GM23338 (cell line): ENCODE results near the gene RAB3IL1. TPM values are rescaled to one million over a fixed set of nuclear protein-coding genes. Genes with fewer than 3 reads are reported as not detected.

Experiments used
- ATAC-seq: fragments of 200-7000 bp; cut with Tn5 transposase; 3 replicates; pipeline ENCODE4 v1.9.1; 2020
- DNase-seq: peaks from one replicate; pipeline ENCODE4 v3.0.0-alpha.2; 2015; ENCODE audit warnings: low spot score
- H2AFZ ChIP-seq: fragments of 200-600 bp; sonication (generic); 2 replicates; pipeline ENCODE4 v1.8.0; 2016; ENCODE audit warnings: antibody characterized with exemption, mild to moderate bottlenecking, moderate library complexity
- H3F3A ChIP-seq: fragments of 200-600 bp; sonication (generic); replicated peaks from 2 replicates; pipeline ENCODE4 v1.8.0; 2017; ENCODE audit warnings: antibody characterized with exemption, mixed run types, low read depth
- H3K27ac ChIP-seq: fragments of 200-600 bp; sonication (generic); 2 replicates; pipeline ENCODE4 v1.6.1; 2016; ENCODE audit warnings: low read depth
- H3K27me3 ChIP-seq: fragments of 200-600 bp; sonication (generic); 2 replicates; pipeline ENCODE4 v1.8.0; 2016; ENCODE audit warnings: mild to moderate bottlenecking, mixed run types, moderate library complexity; ENCODE audit not compliant: insufficient read depth
- H3K36me3 ChIP-seq: fragments of 200-600 bp; sonication (generic); 2 replicates; pipeline ENCODE4 v1.8.0; 2016; ENCODE audit warnings: mild to moderate bottlenecking; ENCODE audit not compliant: insufficient read depth
- H3K4me1 ChIP-seq: fragments of 200-600 bp; sonication (generic); 2 replicates; pipeline ENCODE4 v1.8.0; 2016; ENCODE audit warnings: mild to moderate bottlenecking, moderate library complexity; ENCODE audit not compliant: insufficient read depth
- H3K4me2 ChIP-seq: fragments of 200-600 bp; sonication (generic); 2 replicates; pipeline ENCODE4 v1.7.1; 2017; ENCODE audit warnings: mixed run types
- H3K4me3 ChIP-seq: fragments of 200-600 bp; sonication (generic); 2 replicates; pipeline ENCODE4 v1.6.1; 2016; ENCODE audit warnings: mixed run types
- H3K79me2 ChIP-seq: fragments of 200-600 bp; sonication (generic); replicated peaks from 2 replicates; pipeline ENCODE4 v1.8.0; 2017; ENCODE audit warnings: mild to moderate bottlenecking; ENCODE audit not compliant: insufficient read depth
- H3K9me2 ChIP-seq: fragments of 200-600 bp; sonication (generic); 2 replicates; pipeline ENCODE4 v1.8.0; 2017; ENCODE audit not compliant: insufficient read depth
- H4K20me1 ChIP-seq: fragments of 200-600 bp; sonication (generic); replicated peaks from 2 replicates; pipeline ENCODE4 v1.8.0; 2017; ENCODE audit warnings: mild to moderate bottlenecking; ENCODE audit not compliant: insufficient read depth
- H3K27ac Mint-ChIP-seq: 2 replicates; pipeline ENCODE4 v1.8.0; 2020; ENCODE audit warnings: inconsistent platforms, mild to moderate bottlenecking, moderate library complexity, mixed read lengths
- H3K27me3 Mint-ChIP-seq: 3 replicates; pipeline ENCODE4 v1.8.0; 2022; ENCODE audit warnings: low read depth, mild to moderate bottlenecking, moderate library complexity, mixed read lengths, inconsistent platforms; ENCODE audit not compliant: insufficient read depth, poor library complexity
- H3K36me3 Mint-ChIP-seq: 3 replicates; pipeline ENCODE4 v1.8.0; 2021; ENCODE audit warnings: low read depth, mild to moderate bottlenecking, inconsistent platforms, moderate library complexity, mixed read lengths
- H3K4me1 Mint-ChIP-seq: 3 replicates; pipeline ENCODE4 v1.8.0; 2020; ENCODE audit warnings: mild to moderate bottlenecking, inconsistent platforms, mixed read lengths
- H3K4me3 Mint-ChIP-seq: 3 replicates; pipeline ENCODE4 v1.8.0; 2021; ENCODE audit warnings: moderate library complexity, mild to moderate bottlenecking, inconsistent platforms, mixed read lengths
- H3K9me3 Mint-ChIP-seq: 3 replicates; pipeline ENCODE4 v1.8.0; 2020; ENCODE audit warnings: moderate library complexity, mild to moderate bottlenecking, inconsistent platforms, mixed read lengths
- EZH2phosphoT487 ChIP-seq: fragments of 200-600 bp; sonication (generic); IDR thresholded peaks from one replicate; pipeline ENCODE4 v1.8.1; 2018; ENCODE audit warnings: antibody characterized with exemption; ENCODE audit not compliant: unreplicated experiment
- ZNF114 ChIP-seq: fragments of 250-450 bp; sonication (Bioruptor Pico); IDR thresholded peaks from 2 replicates; pipeline ENCODE4 v1.5.0; 2020; ENCODE audit warnings: mild to moderate bottlenecking, moderate library complexity
- polyA plus RNA-seq: library from polyadenylated mRNA; unstranded; fragments of >200 nt; fragmentation: Nextera tagmentation; extraction: Ambion mirVana; gene quantifications from 2 replicates; pipeline ENCODE4 v1.2.1, GENCODE V29; 2016
- total RNA-seq: library from RNA; depleted of rRNA; stranded (reverse); fragments of >200 nt; shearing (Covaris generic); gene quantifications from 2 replicates; pipeline ENCODE4 v1.2.3, GENCODE V29; 2014
- TF ChIP-seq, protein P1 (sequence below): fragments of 250-450 bp; sonication (Bioruptor Pico); IDR thresholded peaks from 2 replicates; pipeline ENCODE4 v1.5.0; 2020; ENCODE audit warnings: mild to moderate bottlenecking, moderate library complexity
- TF ChIP-seq, protein P2 (sequence below): IDR thresholded peaks from one replicate; pipeline ENCODE4 v1.6.1; 2018; ENCODE audit warnings: antibody characterized with exemption; ENCODE audit not compliant: unreplicated experiment

Gene RAB3IL1
- total and polyA plus RNA-seq, 2 experiments from 2014 or later = 2.7 to 3.4 TPM

DNA sequence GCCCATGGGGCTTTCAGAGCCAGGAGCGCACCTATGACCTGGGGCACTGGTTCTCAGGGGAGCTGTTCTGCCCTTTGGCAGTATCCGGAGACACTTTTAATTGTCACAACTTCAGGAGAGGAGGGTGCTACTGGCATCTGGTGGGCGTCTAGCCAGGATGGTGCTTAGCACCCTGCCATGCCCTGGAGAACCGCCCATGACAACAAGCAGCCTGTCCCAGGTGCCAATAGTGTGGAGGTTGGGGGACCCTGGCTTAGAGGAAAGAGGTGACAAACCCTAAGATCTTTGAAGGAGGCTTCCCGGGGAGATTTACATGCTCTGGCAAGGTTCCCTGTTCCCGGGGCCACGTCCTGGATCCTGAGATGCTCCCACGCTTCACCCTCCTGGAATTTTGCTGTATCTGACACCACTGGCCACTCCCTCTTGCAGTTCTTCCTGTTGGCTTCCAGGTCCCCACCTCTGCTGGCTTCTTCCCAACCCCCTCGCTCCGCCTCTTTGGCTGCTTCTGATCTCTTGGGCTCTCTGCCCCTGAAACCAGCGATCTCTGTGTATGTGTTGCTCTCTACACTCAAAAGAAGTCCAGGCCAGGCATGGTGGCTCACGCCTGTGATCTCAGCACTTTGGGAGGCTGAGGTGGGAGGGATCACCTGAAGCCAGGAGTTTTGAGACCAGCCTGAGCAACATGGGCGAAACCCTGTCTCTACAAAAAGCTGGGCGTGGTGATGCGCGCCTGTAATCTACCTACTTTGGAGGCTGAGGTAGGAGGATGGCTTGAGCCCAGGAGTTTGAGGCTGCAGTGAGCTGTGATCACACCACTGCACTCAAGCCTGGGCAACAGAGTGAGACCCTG lies 57.1 kb downstream of the RAB3IL1 start:
- Histone ChIP-seq H3K27me3 (no peaks in the 10 kb centered on the region), H3K9me2 (no peaks in the 10 kb centered on the region), H3K27ac (no peak overlapping the region), H3K4me2 (no peak overlapping the region), H3K36me3 (peaks cover 45% of the 10 kb centered on the region), H4K20me1 (peaks cover 9% of the 10 kb centered on the region), H3K4me1 (no peaks in the 10 kb centered on the region), H3K79me2 (0 out of 2 replicates have a peak, but pooled peaks cover 3% of the 10 kb centered on the region), H3K4me3 (no peak overlapping the region), H2AFZ (no peak overlapping the region), H3F3A (peaks cover 3% of the 10 kb centered on the region; the same call in 1 of the 2 replicates)
- no peak overlapping the region for H3K4me3 Mint-ChIP-seq
- H3K36me3 Mint-ChIP-seq = peaks cover 86% of the 10 kb centered on the region
- H3K27me3 Mint-ChIP-seq = no peaks in the 10 kb centered on the region
- no peaks in the 10 kb centered on the region; the same call in 1 of the 3 replicates for H3K4me1 Mint-ChIP-seq
- no peak overlapping the region for H3K27ac Mint-ChIP-seq
- no peak for DNase-seq
- no peaks in the 10 kb centered on the region; the same call in 2 of the 3 replicates for H3K9me3 Mint-ChIP-seq
- TF ChIP-seq, protein P1, sequence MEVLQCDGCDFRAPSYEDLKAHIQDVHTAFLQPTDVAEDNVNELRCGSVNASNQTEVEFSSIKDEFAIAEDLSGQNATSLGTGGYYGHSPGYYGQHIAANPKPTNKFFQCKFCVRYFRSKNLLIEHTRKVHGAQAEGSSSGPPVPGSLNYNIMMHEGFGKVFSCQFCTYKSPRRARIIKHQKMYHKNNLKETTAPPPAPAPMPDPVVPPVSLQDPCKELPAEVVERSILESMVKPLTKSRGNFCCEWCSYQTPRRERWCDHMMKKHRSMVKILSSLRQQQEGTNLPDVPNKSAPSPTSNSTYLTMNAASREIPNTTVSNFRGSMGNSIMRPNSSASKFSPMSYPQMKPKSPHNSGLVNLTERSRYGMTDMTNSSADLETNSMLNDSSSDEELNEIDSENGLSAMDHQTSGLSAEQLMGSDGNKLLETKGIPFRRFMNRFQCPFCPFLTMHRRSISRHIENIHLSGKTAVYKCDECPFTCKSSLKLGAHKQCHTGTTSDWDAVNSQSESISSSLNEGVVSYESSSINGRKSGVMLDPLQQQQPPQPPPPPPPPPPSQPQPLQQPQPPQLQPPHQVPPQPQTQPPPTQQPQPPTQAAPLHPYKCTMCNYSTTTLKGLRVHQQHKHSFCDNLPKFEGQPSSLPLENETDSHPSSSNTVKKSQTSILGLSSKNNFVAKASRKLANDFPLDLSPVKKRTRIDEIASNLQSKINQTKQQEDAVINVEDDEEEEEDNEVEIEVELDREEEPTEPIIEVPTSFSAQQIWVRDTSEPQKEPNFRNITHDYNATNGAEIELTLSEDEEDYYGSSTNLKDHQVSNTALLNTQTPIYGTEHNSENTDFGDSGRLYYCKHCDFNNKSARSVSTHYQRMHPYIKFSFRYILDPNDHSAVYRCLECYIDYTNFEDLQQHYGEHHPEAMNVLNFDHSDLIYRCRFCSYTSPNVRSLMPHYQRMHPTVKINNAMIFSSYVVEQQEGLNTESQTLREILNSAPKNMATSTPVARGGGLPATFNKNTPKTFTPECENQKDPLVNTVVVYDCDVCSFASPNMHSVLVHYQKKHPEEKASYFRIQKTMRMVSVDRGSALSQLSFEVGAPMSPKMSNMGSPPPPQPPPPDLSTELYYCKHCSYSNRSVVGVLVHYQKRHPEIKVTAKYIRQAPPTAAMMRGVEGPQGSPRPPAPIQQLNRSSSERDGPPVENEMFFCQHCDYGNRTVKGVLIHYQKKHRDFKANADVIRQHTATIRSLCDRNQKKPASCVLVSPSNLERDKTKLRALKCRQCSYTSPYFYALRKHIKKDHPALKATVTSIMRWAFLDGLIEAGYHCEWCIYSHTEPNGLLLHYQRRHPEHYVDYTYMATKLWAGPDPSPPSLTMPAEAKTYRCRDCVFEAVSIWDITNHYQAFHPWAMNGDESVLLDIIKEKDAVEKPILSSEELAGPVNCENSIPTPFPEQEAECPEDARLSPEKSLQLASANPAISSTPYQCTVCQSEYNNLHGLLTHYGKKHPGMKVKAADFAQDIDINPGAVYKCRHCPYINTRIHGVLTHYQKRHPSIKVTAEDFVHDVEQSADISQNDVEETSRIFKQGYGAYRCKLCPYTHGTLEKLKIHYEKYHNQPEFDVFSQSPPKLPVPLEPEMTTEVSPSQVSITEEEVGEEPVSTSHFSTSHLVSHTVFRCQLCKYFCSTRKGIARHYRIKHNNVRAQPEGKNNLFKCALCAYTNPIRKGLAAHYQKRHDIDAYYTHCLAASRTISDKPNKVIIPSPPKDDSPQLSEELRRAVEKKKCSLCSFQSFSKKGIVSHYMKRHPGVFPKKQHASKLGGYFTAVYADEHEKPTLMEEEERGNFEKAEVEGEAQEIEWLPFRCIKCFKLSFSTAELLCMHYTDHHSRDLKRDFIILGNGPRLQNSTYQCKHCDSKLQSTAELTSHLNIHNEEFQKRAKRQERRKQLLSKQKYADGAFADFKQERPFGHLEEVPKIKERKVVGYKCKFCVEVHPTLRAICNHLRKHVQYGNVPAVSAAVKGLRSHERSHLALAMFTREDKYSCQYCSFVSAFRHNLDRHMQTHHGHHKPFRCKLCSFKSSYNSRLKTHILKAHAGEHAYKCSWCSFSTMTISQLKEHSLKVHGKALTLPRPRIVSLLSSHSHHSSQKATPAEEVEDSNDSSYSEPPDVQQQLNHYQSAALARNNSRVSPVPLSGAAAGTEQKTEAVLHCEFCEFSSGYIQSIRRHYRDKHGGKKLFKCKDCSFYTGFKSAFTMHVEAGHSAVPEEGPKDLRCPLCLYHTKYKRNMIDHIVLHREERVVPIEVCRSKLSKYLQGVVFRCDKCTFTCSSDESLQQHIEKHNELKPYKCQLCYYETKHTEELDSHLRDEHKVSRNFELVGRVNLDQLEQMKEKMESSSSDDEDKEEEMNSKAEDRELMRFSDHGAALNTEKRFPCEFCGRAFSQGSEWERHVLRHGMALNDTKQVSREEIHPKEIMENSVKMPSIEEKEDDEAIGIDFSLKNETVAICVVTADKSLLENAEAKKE (CRISPR knock-in tag) = no peak
- TF ChIP-seq EZH2phosphoT487 (no peak), ZNF114 (CRISPR knock-in tag) (no peak)
- TF ChIP-seq, protein P2, sequence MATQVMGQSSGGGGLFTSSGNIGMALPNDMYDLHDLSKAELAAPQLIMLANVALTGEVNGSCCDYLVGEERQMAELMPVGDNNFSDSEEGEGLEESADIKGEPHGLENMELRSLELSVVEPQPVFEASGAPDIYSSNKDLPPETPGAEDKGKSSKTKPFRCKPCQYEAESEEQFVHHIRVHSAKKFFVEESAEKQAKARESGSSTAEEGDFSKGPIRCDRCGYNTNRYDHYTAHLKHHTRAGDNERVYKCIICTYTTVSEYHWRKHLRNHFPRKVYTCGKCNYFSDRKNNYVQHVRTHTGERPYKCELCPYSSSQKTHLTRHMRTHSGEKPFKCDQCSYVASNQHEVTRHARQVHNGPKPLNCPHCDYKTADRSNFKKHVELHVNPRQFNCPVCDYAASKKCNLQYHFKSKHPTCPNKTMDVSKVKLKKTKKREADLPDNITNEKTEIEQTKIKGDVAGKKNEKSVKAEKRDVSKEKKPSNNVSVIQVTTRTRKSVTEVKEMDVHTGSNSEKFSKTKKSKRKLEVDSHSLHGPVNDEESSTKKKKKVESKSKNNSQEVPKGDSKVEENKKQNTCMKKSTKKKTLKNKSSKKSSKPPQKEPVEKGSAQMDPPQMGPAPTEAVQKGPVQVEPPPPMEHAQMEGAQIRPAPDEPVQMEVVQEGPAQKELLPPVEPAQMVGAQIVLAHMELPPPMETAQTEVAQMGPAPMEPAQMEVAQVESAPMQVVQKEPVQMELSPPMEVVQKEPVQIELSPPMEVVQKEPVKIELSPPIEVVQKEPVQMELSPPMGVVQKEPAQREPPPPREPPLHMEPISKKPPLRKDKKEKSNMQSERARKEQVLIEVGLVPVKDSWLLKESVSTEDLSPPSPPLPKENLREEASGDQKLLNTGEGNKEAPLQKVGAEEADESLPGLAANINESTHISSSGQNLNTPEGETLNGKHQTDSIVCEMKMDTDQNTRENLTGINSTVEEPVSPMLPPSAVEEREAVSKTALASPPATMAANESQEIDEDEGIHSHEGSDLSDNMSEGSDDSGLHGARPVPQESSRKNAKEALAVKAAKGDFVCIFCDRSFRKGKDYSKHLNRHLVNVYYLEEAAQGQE = no peak
- no peak for ATAC-seq
